GM19324 (cell line): ENCODE measurements around the gene GNA12.

Experiments used
- ATAC-seq: cut with Tn5 transposase; IDR thresholded peaks from one replicate; pipeline ENCODE4 v1.9.1; 2021; ENCODE audit warnings: mild to moderate bottlenecking, moderate library complexity; ENCODE audit not compliant: unreplicated experiment, low FRiP score

GNA12 gene

GRCh38 chr7:2840458-2840857 is 3.6 kb downstream of the GNA12 start:
- no peak for ATAC-seq

- ATAC-seq: peak; percentile 44
These were observed 5.1 kb downstream of the GNA12 start for GRCh38 chr7:2838873-2839578.

GRCh38 chr7:2838451-2838850 is 5.7 kb downstream of the GNA12 start:
- no peak for ATAC-seq

GRCh38 chr7:2837496-2837895 is 6.6 kb downstream of the GNA12 start:
- no peak for ATAC-seq

GRCh38 chr7:2834748-2835441 is 9.2 kb downstream of the GNA12 start:
- no peak for ATAC-seq

GRCh38 chr7:2833083-2833910 is 10.8 kb downstream of the GNA12 start:
- no peak for ATAC-seq

GRCh38 chr7:2832461-2832860 is 11.6 kb downstream of the GNA12 start:
- no peak for ATAC-seq

- ATAC-seq: no peak
These were observed 13.3 kb downstream of the GNA12 start for GRCh38 chr7:2830609-2831376.

GRCh38 chr7:2829040-2829439 is 15.1 kb downstream of the GNA12 start:
- no peak for ATAC-seq

GRCh38 chr7:2826771-2827170 is 17.3 kb downstream of the GNA12 start:
- no peak for ATAC-seq

GRCh38 chr7:2825559-2826227 is 18.4 kb downstream of the GNA12 start:
- ATAC-seq: no peak

- no peak for ATAC-seq
These were observed 19.2 kb downstream of the GNA12 start for GRCh38 chr7:2824678-2825461.

GRCh38 chr7:2824026-2824677 is 20.0 kb downstream of the GNA12 start:
- ATAC-seq: no peak

- no peak for ATAC-seq
These were observed 21.0 kb downstream of the GNA12 start for GRCh38 chr7:2823130-2823529.

GRCh38 chr7:2821842-2822507 is 22.1 kb downstream of the GNA12 start:
- ATAC-seq: peak; percentile 64

- ATAC-seq: no peak
These were observed 22.8 kb downstream of the GNA12 start for GRCh38 chr7:2821161-2821841.

GRCh38 chr7:2820508-2820934 is 23.6 kb downstream of the GNA12 start:
- ATAC-seq: no peak

- no peak for ATAC-seq
These were observed 24.1 kb downstream of the GNA12 start for GRCh38 chr7:2819954-2820397.
